Measurements from ENCODE around the gene RPL13A. TPM values are rescaled to one million over a fixed set of nuclear protein-coding genes. Genes with fewer than 3 reads are reported as not detected.

The RPL13A gene
- total and polyA plus RNA-seq, 2 donors from 2014 or later = 2,090 to 3,309 TPM

DNA sequence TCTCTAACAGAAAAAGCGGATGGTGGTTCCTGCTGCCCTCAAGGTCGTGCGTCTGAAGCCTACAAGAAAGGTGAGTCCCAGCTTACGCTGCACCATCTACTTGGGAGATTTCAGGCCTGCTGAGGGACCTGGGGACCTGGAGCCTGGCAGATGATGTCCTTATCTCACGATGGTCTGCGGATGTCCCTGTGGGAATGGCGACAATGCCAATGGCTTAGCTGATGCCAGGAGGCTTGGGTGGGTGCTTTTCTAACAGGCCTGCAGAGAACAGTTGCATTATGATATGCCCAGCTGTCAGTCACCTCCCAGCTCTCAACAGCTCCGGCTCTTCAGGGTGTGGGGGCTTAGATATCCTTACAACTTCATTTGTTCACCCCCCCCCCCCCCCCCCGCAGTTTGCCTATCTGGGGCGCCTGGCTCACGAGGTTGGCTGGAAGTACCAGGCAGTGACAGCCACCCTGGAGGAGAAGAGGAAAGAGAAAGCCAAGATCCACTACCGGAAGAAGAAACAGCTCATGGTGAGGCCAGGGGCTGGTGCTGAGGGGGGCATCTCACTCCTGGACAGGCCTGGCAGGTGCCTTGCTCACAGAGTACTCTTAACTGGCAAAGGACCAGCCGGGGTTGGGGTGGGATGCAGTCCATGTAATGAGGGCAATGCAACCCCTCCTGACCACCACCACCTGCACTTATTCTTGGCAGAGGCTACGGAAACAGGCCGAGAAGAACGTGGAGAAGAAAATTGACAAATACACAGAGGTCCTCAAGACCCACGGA is 3.8 kb downstream of the RPL13A start:
- Histone ChIP-seq H3K27me3 (ENCODE audit: control insufficient read depth, insufficient read depth, low read length) (no peaks in the 10 kb centered on the region), H3K9ac (ENCODE audit: low read length in 3 of 3) (no peak overlapping the region), H3K27ac (ENCODE audit: low read depth in 2 of 2, low read length in 2 of 2) (no peak overlapping the region), H3K4me3 (ENCODE audit: low read length in 3 of 3) (no peak overlapping the region), H3K4me1 (ENCODE audit: control insufficient read depth in 2 of 3, insufficient read depth in 2 of 3, low read depth in 1 of 3, low read length in 3 of 3) (peaks cover 0 to 21% (median 10%) of the 10 kb centered on the region in 3 donors), H3K36me3 (ENCODE audit: control insufficient read depth in 2 of 3, insufficient read depth in 3 of 3, low read length in 3 of 3) (peaks cover 12 to 34% (median 33%) of the 10 kb centered on the region in 3 donors), H3K9me3 (ENCODE audit: control insufficient read depth in 2 of 3, insufficient read depth in 1 of 3, low read length in 3 of 3) (no peaks in the 10 kb centered on the region)
- FAIRE-seq (no peak), DNase-seq (no peak)
- TF ChIP-seq CTCF (IDR thresholded peaks at IDR 0.05; ENCODE audit: borderline replicate concordance, extremely low read depth, insufficient read depth) = no peak
- intact Hi-C loops (cut with DNase I) = no loop called here

DNA sequence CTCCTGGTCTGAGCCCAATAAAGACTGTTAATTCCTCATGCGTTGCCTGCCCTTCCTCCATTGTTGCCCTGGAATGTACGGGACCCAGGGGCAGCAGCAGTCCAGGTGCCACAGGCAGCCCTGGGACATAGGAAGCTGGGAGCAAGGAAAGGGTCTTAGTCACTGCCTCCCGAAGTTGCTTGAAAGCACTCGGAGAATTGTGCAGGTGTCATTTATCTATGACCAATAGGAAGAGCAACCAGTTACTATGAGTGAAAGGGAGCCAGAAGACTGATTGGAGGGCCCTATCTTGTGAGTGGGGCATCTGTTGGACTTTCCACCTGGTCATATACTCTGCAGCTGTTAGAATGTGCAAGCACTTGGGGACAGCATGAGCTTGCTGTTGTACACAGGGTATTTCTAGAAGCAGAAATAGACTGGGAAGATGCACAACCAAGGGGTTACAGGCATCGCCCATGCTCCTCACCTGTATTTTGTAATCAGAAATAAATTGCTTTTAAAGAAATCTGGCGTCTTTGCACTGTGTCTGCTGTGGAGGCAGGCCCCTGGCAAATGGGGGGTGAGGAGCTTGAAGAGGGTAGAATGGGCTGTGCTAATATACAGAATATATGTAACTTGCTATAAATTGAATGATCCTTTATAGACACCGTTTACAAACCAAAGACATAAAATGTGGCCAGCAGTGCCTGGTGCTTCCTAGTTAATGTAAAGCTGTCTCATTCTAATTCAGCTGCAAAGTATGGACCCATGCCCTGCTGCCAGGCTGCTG is 4.6 kb downstream of the RPL13A start:
- no peak for FAIRE-seq
- Histone ChIP-seq H3K9me3 (ENCODE audit: control insufficient read depth in 2 of 3, insufficient read depth in 1 of 3, low read length in 3 of 3) (no peaks in the 10 kb centered on the region), H3K27ac (ENCODE audit: low read depth in 2 of 2, low read length in 2 of 2) (no peak overlapping the region), H3K27me3 (ENCODE audit: control insufficient read depth, insufficient read depth, low read length) (no peaks in the 10 kb centered on the region), H3K4me1 (ENCODE audit: control insufficient read depth in 2 of 3, insufficient read depth in 2 of 3, low read depth in 1 of 3, low read length in 3 of 3) (peaks cover 0 to 21% (median 10%) of the 10 kb centered on the region in 3 donors), H3K4me3 (ENCODE audit: low read length in 3 of 3) (no peak overlapping the region), H3K9ac (ENCODE audit: low read length in 3 of 3) (no peak overlapping the region), H3K36me3 (ENCODE audit: control insufficient read depth in 2 of 3, insufficient read depth in 3 of 3, low read length in 3 of 3) (peaks cover 12 to 34% (median 33%) of the 10 kb centered on the region in 3 donors)
- no peak for TF ChIP-seq CTCF (IDR thresholded peaks at IDR 0.05; ENCODE audit: borderline replicate concordance, extremely low read depth, insufficient read depth)
- intact Hi-C loops (cut with DNase I) = no loop called here
- DNase-seq = no peak

DNA sequence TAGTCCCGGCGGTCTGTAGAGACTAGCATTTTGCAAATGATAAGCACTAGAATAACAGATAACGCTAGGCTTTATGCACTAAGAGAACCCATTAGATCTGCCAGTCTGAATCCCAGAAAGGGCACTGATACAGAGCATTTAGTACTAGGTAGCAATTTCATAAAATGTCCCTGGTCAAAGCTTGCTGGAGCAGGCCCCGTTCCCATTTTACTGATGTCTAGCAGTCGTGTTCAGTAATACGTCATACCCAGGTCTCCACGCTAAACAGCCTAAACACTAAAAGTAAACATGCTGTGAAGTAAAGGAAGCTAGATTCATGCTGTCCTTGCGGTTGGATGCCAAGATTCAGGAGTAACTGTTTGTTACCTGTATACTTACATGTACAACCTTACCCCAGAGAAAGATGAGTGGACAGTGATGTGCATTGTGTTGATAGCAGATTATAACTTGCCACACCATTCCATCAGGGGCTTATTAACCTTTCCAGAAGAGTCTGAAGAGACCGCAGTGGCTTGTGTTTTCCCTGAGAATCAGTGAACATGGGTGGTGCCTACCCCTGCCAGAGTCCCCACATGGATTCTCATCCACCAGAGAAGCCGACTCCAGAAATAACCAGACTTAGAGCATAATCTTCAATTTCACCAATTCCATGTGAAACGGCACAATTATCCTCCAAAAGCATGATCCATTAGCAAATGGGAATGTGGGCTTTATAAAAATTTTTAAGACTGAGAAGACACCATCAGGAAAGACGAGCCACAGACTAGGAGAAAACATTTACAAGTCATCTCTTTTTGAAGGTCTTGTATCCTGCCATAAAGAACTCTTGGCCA is 5.4 kb downstream of the RPL13A start:
- H3K4me3 ChIP-seq (ENCODE audit: low read length in 3 of 3) = no peak overlapping the region
- no peaks in the 10 kb centered on the region for H3K27me3 ChIP-seq (ENCODE audit: control insufficient read depth, insufficient read depth, low read length)
- no peak overlapping the region for H3K27ac ChIP-seq (ENCODE audit: low read depth in 2 of 2, low read length in 2 of 2)
- peaks cover 0 to 26% (median 16%) of the 10 kb centered on the region in 3 donors for H3K4me1 ChIP-seq (ENCODE audit: control insufficient read depth in 2 of 3, insufficient read depth in 2 of 3, low read depth in 1 of 3, low read length in 3 of 3)
- no peak for TF ChIP-seq CTCF (IDR thresholded peaks at IDR 0.05; ENCODE audit: borderline replicate concordance, extremely low read depth, insufficient read depth)
- intact Hi-C loops (cut with DNase I) = no loop called here
- no peak for DNase-seq
- no peak for FAIRE-seq
- H3K9me3 ChIP-seq (ENCODE audit: control insufficient read depth in 2 of 3, insufficient read depth in 1 of 3, low read length in 3 of 3) = no peaks in the 10 kb centered on the region
- H3K36me3 ChIP-seq (ENCODE audit: control insufficient read depth in 2 of 3, insufficient read depth in 3 of 3, low read length in 3 of 3) = peaks cover 15 to 39% (median 38%) of the 10 kb centered on the region in 3 donors
- no peak overlapping the region for H3K9ac ChIP-seq (ENCODE audit: low read length in 3 of 3)
